Suprapubic skin (tissue), 4 donors: ENCODE results near the gene IFRD1.

Source experiments
- CTCF ChIP-seq, 2 donors: fragments of 200-600 bp in 1 of 2; fragments of 450-650 bp in 1 of 2; sonication (generic) in 1 of 2; IDR thresholded peaks; one replicate each; pipeline ENCODE4 v1.5.1; 2016 to 2019; ENCODE audit warnings: antibody characterized with exemption in 2 of 2, mild to moderate bottlenecking in 1 of 2, moderate library complexity in 1 of 2
- EP300 ChIP-seq: sonication (generic); formaldehyde crosslinking; IDR thresholded peaks from one replicate; pipeline ENCODE4 v1.6.1; 2017; ENCODE audit warnings: antibody characterized with exemption
- POLR2A ChIP-seq, 2 donors: fragments of 450-650 bp; IDR thresholded peaks; one replicate each; pipeline ENCODE4 v1.6.1; 2017; ENCODE audit warnings: antibody characterized with exemption in 2 of 2, mild to moderate bottlenecking in 2 of 2, moderate library complexity in 2 of 2
- POLR2AphosphoS5 ChIP-seq, 3 donors: sonication (generic); formaldehyde crosslinking; IDR thresholded peaks; one replicate each; pipeline ENCODE4 v1.6.1; 2017; ENCODE audit warnings: antibody characterized with exemption in 3 of 3

DNA sequence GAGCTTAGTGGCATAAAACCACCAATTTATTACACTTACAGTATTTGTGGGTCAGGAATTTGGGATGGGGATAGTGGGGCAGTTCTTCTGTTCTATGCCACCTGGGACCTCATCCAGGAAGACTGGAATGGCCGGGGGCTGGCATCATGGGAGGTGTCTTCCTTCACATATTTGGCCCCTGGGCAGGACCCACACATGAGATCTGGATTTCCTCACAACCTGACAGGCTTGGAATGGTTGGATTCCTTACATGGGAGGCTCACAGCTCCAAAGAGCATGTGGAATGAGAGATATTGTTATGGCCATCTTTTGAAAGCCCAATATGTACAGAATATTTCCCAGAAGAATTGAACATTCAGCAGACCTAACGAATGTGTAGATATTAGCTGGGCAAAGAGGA is 52.4 kb downstream of the IFRD1 start:
- TF ChIP-seq CTCF (IDR thresholded peaks at IDR 0.05) (no peak), POLR2A (IDR thresholded peaks at IDR 0.05) (no peak), POLR2AphosphoS5 (IDR thresholded peaks at IDR 0.05) (no peak), EP300 (no peak)
